Cardiac fibroblast (primary cell): ENCODE data around the gene SLC5A9.

ENCODE experiments used
- DNase-seq, 2 donors: peaks; one replicate each; pipeline versions ENCODE4 v3.0.0 to v3.0.0-alpha.2; 2010; ENCODE audit warnings: low read depth in 2 of 2
- H3K4me3 ChIP-seq, 2 donors: replicated peaks in 1 of 2; 1 replicate in 1 of 2; 2 replicates in 1 of 2; pipeline ENCODE4 v1.5.1; 2011; ENCODE audit warnings: low read depth in 2 of 2, low read length in 2 of 2, mild to moderate bottlenecking in 2 of 2, moderate library complexity in 1 of 2
- CTCF ChIP-seq: IDR thresholded peaks from one replicate; pipeline ENCODE4 v1.5.1; 2011; ENCODE audit warnings: low read depth, mild to moderate bottlenecking, low read length, inconsistent platforms

SLC5A9 gene

GRCh38 chr1:48216941-48217340 is 5.6 kb upstream of the SLC5A9 start:
- H3K4me3 ChIP-seq, result no peak overlapping the region
- DNase-seq, result no peak
- TF ChIP-seq CTCF, result no peak

- H3K4me3 ChIP-seq, result no peak overlapping the region
- DNase-seq, result no peak
- TF ChIP-seq CTCF, result no peak
Measured at GRCh38 chr1:48217856-48218255, 4.7 kb upstream of the SLC5A9 start.

GRCh38 chr1:48219803-48220202 is 2.7 kb upstream of the SLC5A9 start:
- TF ChIP-seq CTCF, result no peak
- no peak overlapping the region for H3K4me3 ChIP-seq
- no peak for DNase-seq

- DNase-seq, result no peak
- no peak for TF ChIP-seq CTCF
- H3K4me3 ChIP-seq, result no peak overlapping the region
Measured at GRCh38 chr1:48221122-48221521, 1.4 kb upstream of the SLC5A9 start.

- TF ChIP-seq CTCF, result no peak
- no peak for DNase-seq
- H3K4me3 ChIP-seq, result no peak overlapping the region
Measured at GRCh38 chr1:48221657-48222056, 859 bp upstream of the SLC5A9 start.

- no peak for TF ChIP-seq CTCF
- no peak for DNase-seq
- no peak overlapping the region for H3K4me3 ChIP-seq
Measured at GRCh38 chr1:48223366-48224240, 1.1 kb downstream of the SLC5A9 start.
